K562 (cell line): Measurements from ENCODE around the gene ZNF792. TPM values are rescaled to one million over a fixed set of nuclear protein-coding genes. Genes with fewer than 3 reads are reported as not detected.

Experiments
- CBX5 ChIP-seq: IDR thresholded peaks from 2 replicates; pipeline ENCODE4 v1.6.1; 2014; ENCODE audit warnings: low read depth, borderline replicate concordance
- CC2D1A ChIP-seq: fragments of 450-650 bp; IDR thresholded peaks from 2 replicates; pipeline ENCODE4 v1.6.1; 2017; ENCODE audit warnings: mild to moderate bottlenecking
- CREB3 ChIP-seq: fragments of 450-650 bp; conservative IDR thresholded peaks from 2 replicates; pipeline ENCODE4 v1.6.1; 2016; ENCODE audit warnings: missing genetic modification characterization, low read depth, mild to moderate bottlenecking, missing compliant biosample characterization, moderate library complexity
- DNMT1 ChIP-seq: fragments of 450-650 bp; IDR thresholded peaks from 2 replicates; pipeline ENCODE4 v1.6.1; 2016; ENCODE audit warnings: antibody characterized with exemption, mild to moderate bottlenecking
- EP400 ChIP-seq: fragments of 450-650 bp; IDR thresholded peaks from 2 replicates; pipeline ENCODE4 v1.6.1; 2017; ENCODE audit warnings: antibody characterized with exemption, mild to moderate bottlenecking, moderate library complexity
- HCFC1 ChIP-seq: IDR thresholded peaks from 2 replicates; pipeline ENCODE4 v1.6.1; 2012; ENCODE audit warnings: low read depth, low read length, improper control_type of control experiment
- MCM7 ChIP-seq, 2 experiments: fragments of 450-650 bp; IDR thresholded peaks; 2 replicates each; pipeline ENCODE4 v1.6.1; 2016 to 2018
- MTA3 ChIP-seq: fragments of 450-650 bp; formaldehyde crosslinking; IDR thresholded peaks from 2 replicates; pipeline ENCODE4 v1.6.1; 2017; ENCODE audit warnings: mild to moderate bottlenecking, borderline replicate concordance
- PHB ChIP-seq: fragments of 250-450 bp; sonication (Bioruptor Pico); IDR thresholded peaks from 2 replicates; pipeline ENCODE4 v1.5.0; 2021
- POLR2A ChIP-seq: fragments of 450-650 bp; conservative IDR thresholded peaks from 2 replicates; pipeline ENCODE4 v1.6.1; 2016
- PYGO2 ChIP-seq: fragments of 450-650 bp; IDR thresholded peaks from 2 replicates; pipeline ENCODE4 v1.6.1; 2016; ENCODE audit warnings: mild to moderate bottlenecking, missing genetic modification characterization, moderate library complexity, missing compliant biosample characterization
- RBM25 ChIP-seq: fragments of 200-400 bp; formaldehyde crosslinking; IDR thresholded peaks from 2 replicates; pipeline ENCODE4 v1.6.1; 2018; ENCODE audit warnings: low read length, low read depth, moderate library complexity; ENCODE audit not compliant: severe bottlenecking
- RNF2 ChIP-seq: sonication (generic); IDR thresholded peaks from 2 replicates; pipeline ENCODE4 v1.6.1; 2016
- TAF7 ChIP-seq: fragments of 450-650 bp; IDR thresholded peaks from 2 replicates; pipeline ENCODE4 v1.6.1; 2016; ENCODE audit warnings: missing genetic modification characterization, missing compliant biosample characterization
- TBP ChIP-seq: optimal IDR thresholded peaks from 2 replicates; pipeline ENCODE3; 2011; ENCODE audit warnings: low read depth, low read length, improper control_type of control experiment
- TRIM28 ChIP-seq: fragments of 450-650 bp; IDR thresholded peaks from 2 replicates; pipeline ENCODE4 v1.6.1; 2017
- XRCC4 ChIP-seq: IDR thresholded peaks from one replicate; pipeline ENCODE4 v1.6.1; 2011; ENCODE audit not compliant: insufficient read depth, insufficient read length; ENCODE audit errors: extremely low read depth
- ZBTB2 ChIP-seq: fragments of 450-650 bp; IDR thresholded peaks from 2 replicates; pipeline ENCODE4 v1.6.1; 2016; ENCODE audit warnings: antibody characterized with exemption
- ZBTB33 ChIP-seq: sonication (generic); formaldehyde crosslinking; IDR thresholded peaks from 2 replicates; pipeline ENCODE4 v1.8.1; 2023; ENCODE audit warnings: mild to moderate bottlenecking, missing genetic modification reagents
- ZNF140 ChIP-seq: fragments of 250-450 bp; sonication (Bioruptor Pico); IDR thresholded peaks from 2 replicates; pipeline ENCODE4 v1.8.0; 2021; ENCODE audit warnings: moderate library complexity, mild to moderate bottlenecking, inconsistent platforms
- ZNF239 ChIP-seq: fragments of 250-450 bp; sonication (Bioruptor Pico); IDR thresholded peaks from 2 replicates; pipeline ENCODE4 v1.4.0; 2020; ENCODE audit warnings: mild to moderate bottlenecking
- ZNF316 ChIP-seq: fragments of 450-650 bp; IDR thresholded peaks from 2 replicates; pipeline ENCODE4 v1.6.1; 2016
- polyA plus RNA-seq, 8 experiments: library from polyadenylated mRNA; depleted of rRNA in 4 of 8; stranded (reverse) in 5 of 8; unstranded in 3 of 8; fragments of >200 nt; fragmentation: Nextera tagmentation in 2 of 8; fragmentation: Illumina TruSeq in 1 of 8; extraction: Ambion mirVana in 2 of 8; extraction: Trizol in 1 of 8; gene quantifications; 2 replicates each; pipeline versions ENCODE4 v1.2.1 to v1.2.3, GENCODE V29; 2011 to 2014; ENCODE audit warnings: inconsistent platforms in 1 of 8, missing spikeins in 1 of 8
- total RNA-seq, 7 experiments: library from RNA; depleted of rRNA in 6 of 7; stranded (reverse); fragments of >200 nt in 6 of 7; fragmentation: Illumina TruSeq in 2 of 7; extraction: Trizol in 2 of 7; gene quantifications; 2 replicates each; pipeline versions ENCODE4 v1.2.1 to v1.2.3, GENCODE V29; 2011 to 2021; ENCODE audit warnings: low replicate concordance in 1 of 7
- TF ChIP-seq, protein P1 (sequence below): fragments of 450-650 bp; IDR thresholded peaks from 2 replicates; pipeline ENCODE4 v1.6.1; 2018; ENCODE audit warnings: mild to moderate bottlenecking, low read depth; ENCODE audit not compliant: partially characterized antibody
- TF ChIP-seq, protein P2 (sequence below): fragments of 450-650 bp; IDR thresholded peaks from 2 replicates; pipeline ENCODE4 v1.6.1; 2016

Gene ZNF792
- total and polyA plus RNA-seq, 9 of the 15 experiments (the other 6 are each of a cell fraction or from before 2014, with no cell fraction given), result 3.3 to 16.5 (median 10.4) TPM

- TF ChIP-seq, protein P1, sequence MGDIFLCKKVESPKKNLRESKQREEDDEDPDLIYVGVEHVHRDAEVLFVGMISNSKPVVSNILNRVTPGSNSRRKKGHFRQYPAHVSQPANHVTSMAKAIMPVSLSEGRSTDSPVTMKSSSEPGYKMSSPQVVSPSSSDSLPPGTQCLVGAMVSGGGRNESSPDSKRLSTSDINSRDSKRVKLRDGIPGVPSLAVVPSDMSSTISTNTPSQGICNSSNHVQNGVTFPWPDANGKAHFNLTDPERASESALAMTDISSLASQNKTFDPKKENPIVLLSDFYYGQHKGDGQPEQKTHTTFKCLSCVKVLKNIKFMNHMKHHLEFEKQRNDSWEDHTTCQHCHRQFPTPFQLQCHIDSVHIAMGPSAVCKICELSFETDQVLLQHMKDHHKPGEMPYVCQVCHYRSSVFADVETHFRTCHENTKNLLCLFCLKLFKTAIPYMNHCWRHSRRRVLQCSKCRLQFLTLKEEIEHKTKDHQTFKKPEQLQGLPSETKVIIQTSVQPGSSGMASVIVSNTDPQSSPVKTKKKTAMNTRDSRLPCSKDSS, result peak; percentile 93
- TF ChIP-seq ZNF316 (no peak), RNF2 (no peak), TAF7 (tag) (no peak), DNMT1 (no peak), CREB3 (no peak), MCM7 (IDR thresholded peaks at IDR 0.05) (no peak), ZBTB33 (CRISPR knock-in tag) (peak; percentile 57), EP400 (0 out of 2 replicates have a peak, but pooled peaks have one; percentile 11), HCFC1 (no peak), ZBTB2 (no peak), RBM25 (peak; percentile 67), PYGO2 (tag) (no peak), ZNF140 (CRISPR knock-in tag) (no peak), TBP (no peak), ZNF239 (CRISPR knock-in tag) (peak; percentile 62), POLR2A (peak; percentile 57; the same call in 1 of the 2 replicates), PHB (CRISPR knock-in tag) (no peak), CC2D1A (no peak), XRCC4 (no peak), TRIM28 (peak; percentile 92), CBX5 (peak; percentile 62; the same call in 1 of the 2 replicates), MTA3 (0 out of 2 replicates have a peak, but pooled peaks have one; percentile 67)
- TF ChIP-seq, protein P2, sequence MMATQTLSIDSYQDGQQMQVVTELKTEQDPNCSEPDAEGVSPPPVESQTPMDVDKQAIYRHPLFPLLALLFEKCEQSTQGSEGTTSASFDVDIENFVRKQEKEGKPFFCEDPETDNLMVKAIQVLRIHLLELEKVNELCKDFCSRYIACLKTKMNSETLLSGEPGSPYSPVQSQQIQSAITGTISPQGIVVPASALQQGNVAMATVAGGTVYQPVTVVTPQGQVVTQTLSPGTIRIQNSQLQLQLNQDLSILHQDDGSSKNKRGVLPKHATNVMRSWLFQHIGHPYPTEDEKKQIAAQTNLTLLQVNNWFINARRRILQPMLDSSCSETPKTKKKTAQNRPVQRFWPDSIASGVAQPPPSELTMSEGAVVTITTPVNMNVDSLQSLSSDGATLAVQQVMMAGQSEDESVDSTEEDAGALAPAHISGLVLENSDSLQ, result no peak
Measured at GRCh38 chr19:34957830-34958751, 5.9 kb downstream of the ZNF792 start (continued).
